ENCODE results near the gene MIX23. TPM values are rescaled to one million over a fixed set of nuclear protein-coding genes. Genes with fewer than 3 reads are reported as not detected.

The MIX23 gene
- total RNA-seq, 5 donors from 2014 or later (not counting 1 experiment from before 2014, with no cell fraction given) = 15.7 to 27.3 (median 23.5) TPM

DNA sequence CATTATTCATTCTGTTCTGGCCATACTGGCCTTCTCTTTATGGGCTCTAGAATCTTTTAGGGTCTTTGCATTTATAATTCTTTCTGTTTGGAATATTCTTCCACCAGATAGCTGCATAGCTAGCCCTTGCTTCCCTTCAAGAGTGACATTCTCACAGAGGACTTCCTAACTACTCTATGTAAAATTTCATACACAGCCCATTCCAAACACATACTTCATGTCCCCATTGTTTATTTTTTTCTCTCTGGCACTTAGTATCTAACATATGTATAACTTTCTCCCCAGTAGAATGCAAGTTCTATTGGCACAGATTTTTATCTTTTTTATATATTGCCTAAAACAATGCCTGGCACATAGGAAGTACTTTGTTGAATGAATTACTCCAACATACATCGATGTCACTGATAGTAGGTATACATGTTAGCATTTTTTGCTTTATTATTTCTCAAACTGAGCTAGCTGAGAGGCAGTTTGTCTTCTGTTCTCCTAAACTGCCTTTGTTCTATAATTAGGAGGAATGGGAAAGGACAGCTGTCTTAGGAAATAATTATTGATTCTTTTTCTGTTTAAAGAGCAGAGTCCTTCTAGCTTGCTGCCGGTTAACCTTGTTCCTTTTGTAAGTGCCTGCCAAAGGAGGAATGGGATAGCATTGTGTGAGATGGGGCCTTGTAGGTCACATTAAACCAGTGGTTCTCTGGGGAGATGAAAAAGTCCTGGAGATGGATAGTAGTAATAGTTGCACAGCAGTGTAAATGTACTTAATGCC is 8.8 kb upstream of the MIX23 start:
- WGBS (ENCODE audit: insufficient coverage) = 91% methylated on average over 1 of the region's 2 CpGs
- Mint-ChIP-seq H3K4me3 (no peak overlapping the region), H3K27ac (no peak overlapping the region), H3K36me3 (peaks cover 17% of the 10 kb centered on the region), H3K4me1 (peaks cover 21 to 31% (median 23%) of the 10 kb centered on the region in 3 donors), H3K27me3 (no peaks in the 10 kb centered on the region), H3K9me3 (no peaks in the 10 kb centered on the region)
- Histone ChIP-seq H3K4me1 (ENCODE audit: control insufficient read depth in 1 of 2, extremely low read depth in 1 of 2, insufficient read depth in 2 of 2, low read length in 2 of 2) (no peaks in the 10 kb centered on the region), H3K27me3 (replicated peaks in 1 of 2; ENCODE audit: control insufficient read depth in 2 of 2, extremely low read depth in 1 of 2, insufficient read depth in 2 of 2, low read length in 1 of 2) (no peaks in the 10 kb centered on the region), H3K9me3 (no peaks in the 10 kb centered on the region), H3K4me3 (ENCODE audit: control insufficient read depth in 1 of 2, extremely low read depth in 1 of 2, low read length in 1 of 2) (no peak overlapping the region), H3K36me3 (ENCODE audit: control insufficient read depth in 2 of 2, extremely low read depth in 1 of 2, insufficient read depth in 1 of 2, low read length in 1 of 2) (peaks cover 0 to 7% of the 10 kb centered on the region in 2 donors), H3K27ac (ENCODE audit: low read length) (no peak overlapping the region)
- DNase-seq = no peak
- ATAC-seq (replicated peaks in 1 of 4) = no peak
- CTCF ChIA-PET = interaction anchor here (0.6 to 2.6 kb wide), 7 partner anchors 8 to 287 kb away, joined by 3 to 31 read pairs (median 4); partner anchors contain the start of genes FAM162A (in 1 of the 2), MIX23 (in 1 of the 2), PARP14 (in 1 of the 2) and WDR5B (in 1 of the 2)
- POLR2A ChIA-PET = interaction anchor here (0.8 to 1.0 kb wide), 3 partner anchors 20 to 24 kb away, joined by 3 read pairs; partner anchors contain the start of gene WDR5B (in 1 of the 2)

DNA sequence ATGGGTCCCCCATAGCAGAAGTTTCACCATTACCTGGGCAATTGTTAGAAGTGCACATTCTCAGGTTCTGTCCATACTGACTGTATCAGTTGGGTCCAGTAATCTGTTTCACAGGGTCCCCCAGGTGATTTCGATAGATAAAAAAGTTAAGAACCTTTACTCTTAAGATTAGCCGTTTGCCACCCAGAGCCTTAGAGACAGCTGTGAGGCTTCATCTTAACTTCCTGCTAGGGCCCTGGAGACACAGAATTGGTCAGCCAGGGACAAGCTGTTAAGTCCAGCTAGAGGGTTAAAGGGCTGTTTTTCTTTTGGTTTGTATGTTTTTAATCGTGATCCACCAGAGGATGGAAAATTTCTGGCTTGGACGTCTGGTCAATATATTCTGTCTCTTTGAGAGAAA is 7.6 kb upstream of the MIX23 start:
- ATAC-seq (replicated peaks in 1 of 4) (no peak), DNase-seq (no peak)
- no peak overlapping the region for H3K27ac ChIP-seq (ENCODE audit: low read length)
- ChIA-PET POLR2A (no interaction called here), CTCF (no interaction called here)
- Mint-ChIP-seq H3K27ac (no peak overlapping the region), H3K36me3 (peaks cover 21% of the 10 kb centered on the region), H3K4me1 (peaks cover 27 to 37% (median 31%) of the 10 kb centered on the region in 3 donors), H3K27me3 (no peaks in the 10 kb centered on the region), H3K9me3 (no peaks in the 10 kb centered on the region), H3K4me3 (no peak overlapping the region)
- no peaks in the 10 kb centered on the region for H3K4me1 ChIP-seq (ENCODE audit: control insufficient read depth in 1 of 2, extremely low read depth in 1 of 2, insufficient read depth in 2 of 2, low read length in 2 of 2)
- WGBS (ENCODE audit: insufficient coverage) = 93% methylated on average over 2 of the region's 4 CpGs
- H3K4me3 ChIP-seq (ENCODE audit: control insufficient read depth in 1 of 2, extremely low read depth in 1 of 2, low read length in 1 of 2) = no peak overlapping the region
- H3K9me3 ChIP-seq = no peaks in the 10 kb centered on the region
- peaks cover 0 to 7% of the 10 kb centered on the region in 2 donors for H3K36me3 ChIP-seq (ENCODE audit: control insufficient read depth in 2 of 2, extremely low read depth in 1 of 2, insufficient read depth in 1 of 2, low read length in 1 of 2)
- no peaks in the 10 kb centered on the region for H3K27me3 ChIP-seq (replicated peaks in 1 of 2; ENCODE audit: control insufficient read depth in 2 of 2, extremely low read depth in 1 of 2, insufficient read depth in 2 of 2, low read length in 1 of 2)

DNA sequence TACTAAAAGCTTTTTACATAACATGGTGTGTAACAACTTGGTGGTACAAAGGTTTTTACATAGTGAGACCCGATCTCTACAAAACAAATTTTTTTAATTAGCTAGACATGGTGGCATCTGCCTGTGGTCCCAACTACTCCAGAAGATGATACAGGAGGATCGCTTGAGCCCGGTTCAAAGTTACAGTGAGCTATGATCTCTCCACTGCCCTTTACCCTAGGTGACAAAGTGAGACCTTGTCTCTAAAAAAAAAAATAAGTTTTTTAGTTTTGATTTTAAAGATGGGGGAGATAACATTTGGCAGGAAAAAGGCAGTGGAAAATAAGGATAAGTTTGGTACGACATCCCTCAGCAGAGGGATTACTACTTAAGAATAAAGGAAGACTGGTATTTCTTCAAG is 6.9 kb upstream of the MIX23 start:
- Mint-ChIP-seq H3K9me3 (no peaks in the 10 kb centered on the region), H3K4me1 (peaks cover 28 to 39% (median 31%) of the 10 kb centered on the region in 3 donors), H3K27ac (no peak overlapping the region), H3K27me3 (no peaks in the 10 kb centered on the region), H3K4me3 (no peak overlapping the region), H3K36me3 (peaks cover 18% of the 10 kb centered on the region)
- Histone ChIP-seq H3K27me3 (replicated peaks in 1 of 2; ENCODE audit: control insufficient read depth in 2 of 2, extremely low read depth in 1 of 2, insufficient read depth in 2 of 2, low read length in 1 of 2) (no peaks in the 10 kb centered on the region), H3K27ac (ENCODE audit: low read length) (no peak overlapping the region), H3K9me3 (no peaks in the 10 kb centered on the region), H3K36me3 (ENCODE audit: control insufficient read depth in 2 of 2, extremely low read depth in 1 of 2, insufficient read depth in 1 of 2, low read length in 1 of 2) (peaks cover 0 to 7% of the 10 kb centered on the region in 2 donors), H3K4me1 (ENCODE audit: control insufficient read depth in 1 of 2, extremely low read depth in 1 of 2, insufficient read depth in 2 of 2, low read length in 2 of 2) (peaks cover 0 to 3% of the 10 kb centered on the region in 2 experiments), H3K4me3 (ENCODE audit: control insufficient read depth in 1 of 2, extremely low read depth in 1 of 2, low read length in 1 of 2) (no peak overlapping the region)
- WGBS (ENCODE audit: insufficient coverage) = 100% methylated on average over 1 of the region's 4 CpGs
- POLR2A ChIA-PET = interaction anchor here in 1 of 2 donors (0.9 kb wide), 1 partner anchor 26 kb away, joined by 3 read pairs; the partner anchor contains the start of gene WDR5B
- no peak for ATAC-seq (replicated peaks in 1 of 4)
- no peak for DNase-seq
- CTCF ChIA-PET = interaction anchor here (1.0 to 1.1 kb wide), 2 partner anchors 18 to 639 kb away, joined by 3 to 4 read pairs; no protein-coding TSS in a partner anchor

DNA sequence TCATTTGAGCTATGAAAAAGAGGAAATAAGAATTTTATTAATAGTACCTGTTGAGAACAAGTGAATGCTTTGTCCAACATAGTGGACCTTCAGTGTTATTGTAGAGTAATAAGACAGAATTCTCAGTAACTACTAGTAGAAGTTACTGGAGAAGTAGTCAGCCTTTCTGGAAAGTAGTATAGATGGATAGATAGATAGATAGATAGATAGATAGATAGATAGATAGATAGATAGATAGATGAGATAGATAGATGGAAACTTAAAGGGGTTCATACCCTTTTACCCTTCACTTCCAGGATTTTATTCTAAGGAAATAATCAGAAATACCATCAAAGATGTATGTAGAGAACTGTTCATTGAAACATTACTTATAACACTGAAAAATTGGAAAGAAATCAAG is 6.2 kb upstream of the MIX23 start:
- H3K27me3 ChIP-seq (replicated peaks in 1 of 2; ENCODE audit: control insufficient read depth in 2 of 2, extremely low read depth in 1 of 2, insufficient read depth in 2 of 2, low read length in 1 of 2) = no peaks in the 10 kb centered on the region
- no peak overlapping the region for H3K27ac Mint-ChIP-seq
- H3K9me3 ChIP-seq = no peaks in the 10 kb centered on the region
- H3K27ac ChIP-seq (ENCODE audit: low read length) = no peak overlapping the region
- H3K4me3 ChIP-seq (ENCODE audit: control insufficient read depth in 1 of 2, extremely low read depth in 1 of 2, low read length in 1 of 2) = no peak overlapping the region
- no peak overlapping the region for H3K4me3 Mint-ChIP-seq
- ATAC-seq (replicated peaks in 1 of 4) = no peak
- no peak for DNase-seq
- ChIA-PET CTCF (interaction anchor here (0.6 to 1.1 kb wide), 5 partner anchors 19 to 639 kb away, joined by 3 to 4 read pairs (median 4); no protein-coding TSS in a partner anchor), POLR2A (interaction anchor here (0.7 to 0.9 kb wide), 2 partner anchors 27 to 423 kb away, joined by 3 to 4 read pairs; partner anchors contain the start of gene WDR5B (in 1 of the 2))
- H3K9me3 Mint-ChIP-seq = no peaks in the 10 kb centered on the region
- H3K4me1 Mint-ChIP-seq = peaks cover 33 to 41% (median 38%) of the 10 kb centered on the region in 3 donors
- peaks cover 17% of the 10 kb centered on the region for H3K36me3 Mint-ChIP-seq
- H3K27me3 Mint-ChIP-seq = no peaks in the 10 kb centered on the region
- peaks cover 4 to 8% of the 10 kb centered on the region in 2 experiments for H3K4me1 ChIP-seq (ENCODE audit: control insufficient read depth in 1 of 2, extremely low read depth in 1 of 2, insufficient read depth in 2 of 2, low read length in 2 of 2)
- peaks cover 0 to 7% of the 10 kb centered on the region in 2 donors for H3K36me3 ChIP-seq (ENCODE audit: control insufficient read depth in 2 of 2, extremely low read depth in 1 of 2, insufficient read depth in 1 of 2, low read length in 1 of 2)

DNA sequence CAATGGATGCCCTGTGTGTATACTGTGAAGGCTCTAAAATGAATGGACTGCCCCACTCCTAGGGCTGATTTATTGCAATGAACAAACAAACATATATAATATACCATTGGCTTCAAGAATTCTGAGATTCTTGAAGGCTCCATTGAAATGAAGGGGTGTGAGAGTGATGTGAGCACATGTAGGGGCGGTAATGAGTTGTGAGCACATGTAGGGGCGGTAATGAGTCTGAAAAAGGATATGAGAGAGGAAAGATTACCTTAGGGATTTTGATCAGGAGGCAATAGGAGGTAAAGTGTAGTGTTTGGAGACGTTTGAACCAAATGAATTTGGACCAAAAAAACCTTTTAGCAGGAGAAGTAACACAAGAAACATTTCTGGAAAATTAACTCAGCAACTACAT is 4.7 kb upstream of the MIX23 start:
- H3K9me3 Mint-ChIP-seq = no peaks in the 10 kb centered on the region
- H3K27me3 ChIP-seq (replicated peaks in 1 of 2; ENCODE audit: control insufficient read depth in 2 of 2, extremely low read depth in 1 of 2, insufficient read depth in 2 of 2, low read length in 1 of 2) = no peaks in the 10 kb centered on the region
- H3K4me1 ChIP-seq (ENCODE audit: control insufficient read depth in 1 of 2, extremely low read depth in 1 of 2, insufficient read depth in 2 of 2, low read length in 2 of 2) = peaks cover 13% of the 10 kb centered on the region in 2 experiments
- H3K9me3 ChIP-seq = no peaks in the 10 kb centered on the region
- DNase-seq (no peak), ATAC-seq (replicated peaks in 1 of 4) (no peak)
- peaks cover 35 to 53% (median 43%) of the 10 kb centered on the region in 3 donors for H3K4me1 Mint-ChIP-seq
- H3K4me3 Mint-ChIP-seq = no peak overlapping the region
- 100% methylated on average over 2 of the region's 3 CpGs for WGBS (ENCODE audit: insufficient coverage)
- H3K4me3 ChIP-seq (ENCODE audit: control insufficient read depth in 1 of 2, extremely low read depth in 1 of 2, low read length in 1 of 2) = no peak overlapping the region
- peaks cover 11% of the 10 kb centered on the region for H3K36me3 Mint-ChIP-seq
- H3K27ac ChIP-seq (ENCODE audit: low read length) = no peak overlapping the region
- no peak overlapping the region for H3K27ac Mint-ChIP-seq
- CTCF ChIA-PET = no interaction called here
- no peaks in the 10 kb centered on the region for H3K27me3 Mint-ChIP-seq
- peaks cover 0 to 3% of the 10 kb centered on the region in 2 donors for H3K36me3 ChIP-seq (ENCODE audit: control insufficient read depth in 2 of 2, extremely low read depth in 1 of 2, insufficient read depth in 1 of 2, low read length in 1 of 2)
- POLR2A ChIA-PET = no interaction called here

All from T-cell (primary cell).